ENCODE results near the gene ADAMTS16.

Gene ADAMTS16

DNA sequence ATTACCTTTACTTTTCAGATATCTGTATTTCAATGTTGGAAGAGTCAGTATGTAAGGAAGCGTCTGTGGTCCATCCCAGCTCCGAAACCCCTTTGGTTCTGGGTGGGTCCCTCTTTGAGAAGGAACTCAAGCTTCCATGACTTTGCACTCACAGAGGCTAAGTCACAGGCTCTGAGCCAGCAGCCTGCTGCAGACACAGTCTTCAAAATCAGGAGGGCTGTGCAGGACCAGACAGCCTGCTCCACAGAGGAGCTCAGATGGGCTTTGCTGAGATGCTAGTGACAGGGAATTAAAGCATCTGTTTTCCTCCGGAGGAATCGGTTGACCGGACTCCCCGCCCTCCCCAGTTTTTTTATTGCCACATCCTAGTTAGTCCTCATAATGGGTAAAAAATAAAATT lies 155.9 kb downstream of the ADAMTS16 start:
- DNase-seq (ENCODE audit: low read depth, low spot score) = no peak
- TF ChIP-seq, protein P1, sequence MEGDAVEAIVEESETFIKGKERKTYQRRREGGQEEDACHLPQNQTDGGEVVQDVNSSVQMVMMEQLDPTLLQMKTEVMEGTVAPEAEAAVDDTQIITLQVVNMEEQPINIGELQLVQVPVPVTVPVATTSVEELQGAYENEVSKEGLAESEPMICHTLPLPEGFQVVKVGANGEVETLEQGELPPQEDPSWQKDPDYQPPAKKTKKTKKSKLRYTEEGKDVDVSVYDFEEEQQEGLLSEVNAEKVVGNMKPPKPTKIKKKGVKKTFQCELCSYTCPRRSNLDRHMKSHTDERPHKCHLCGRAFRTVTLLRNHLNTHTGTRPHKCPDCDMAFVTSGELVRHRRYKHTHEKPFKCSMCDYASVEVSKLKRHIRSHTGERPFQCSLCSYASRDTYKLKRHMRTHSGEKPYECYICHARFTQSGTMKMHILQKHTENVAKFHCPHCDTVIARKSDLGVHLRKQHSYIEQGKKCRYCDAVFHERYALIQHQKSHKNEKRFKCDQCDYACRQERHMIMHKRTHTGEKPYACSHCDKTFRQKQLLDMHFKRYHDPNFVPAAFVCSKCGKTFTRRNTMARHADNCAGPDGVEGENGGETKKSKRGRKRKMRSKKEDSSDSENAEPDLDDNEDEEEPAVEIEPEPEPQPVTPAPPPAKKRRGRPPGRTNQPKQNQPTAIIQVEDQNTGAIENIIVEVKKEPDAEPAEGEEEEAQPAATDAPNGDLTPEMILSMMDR (IDR thresholded peaks at IDR 0.05; ENCODE audit: low read depth, low read length) = no peak
- no peak overlapping the region for H3K4me3 ChIP-seq (ENCODE audit: low read depth, low read length)
- in situ Hi-C loops (cut with HindIII; ENCODE audit: low sequenced_read_pairs) = no loop called here

DNA sequence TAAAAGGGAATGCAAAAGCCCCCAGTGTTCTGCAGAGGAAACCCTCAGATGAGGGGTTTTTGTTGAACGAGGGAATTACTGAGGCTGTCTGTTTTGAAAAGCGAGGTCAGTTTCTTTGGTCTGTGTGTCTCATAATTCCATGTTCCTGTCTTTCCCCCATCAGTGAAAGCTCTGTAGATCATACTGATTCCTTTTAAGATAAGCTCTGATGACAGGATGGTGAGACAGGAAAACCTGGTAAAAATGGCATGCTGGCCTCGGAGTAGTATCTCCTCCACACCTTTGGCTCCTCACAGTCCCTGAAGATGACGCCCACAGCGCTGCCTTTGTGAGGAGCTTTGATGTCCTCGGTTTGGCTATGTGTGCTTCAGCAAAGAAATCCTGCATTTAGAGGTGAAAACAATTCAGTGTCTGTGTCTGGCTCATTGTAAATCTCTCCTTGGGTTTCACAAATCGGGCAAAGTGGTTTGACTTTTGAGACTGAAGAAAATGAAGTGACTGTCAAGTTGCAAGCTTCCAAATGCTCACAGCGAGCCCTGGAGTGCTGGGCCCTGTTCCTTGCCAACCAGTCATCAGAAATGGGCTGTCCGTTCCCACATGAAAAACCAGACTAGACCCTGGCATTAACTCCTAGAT lies 157.4 kb downstream of the ADAMTS16 start:
- in situ Hi-C loops (cut with HindIII; ENCODE audit: low sequenced_read_pairs) = no loop called here
- TF ChIP-seq, protein P1 (IDR thresholded peaks at IDR 0.05; ENCODE audit: low read depth, low read length) = no peak

DNA sequence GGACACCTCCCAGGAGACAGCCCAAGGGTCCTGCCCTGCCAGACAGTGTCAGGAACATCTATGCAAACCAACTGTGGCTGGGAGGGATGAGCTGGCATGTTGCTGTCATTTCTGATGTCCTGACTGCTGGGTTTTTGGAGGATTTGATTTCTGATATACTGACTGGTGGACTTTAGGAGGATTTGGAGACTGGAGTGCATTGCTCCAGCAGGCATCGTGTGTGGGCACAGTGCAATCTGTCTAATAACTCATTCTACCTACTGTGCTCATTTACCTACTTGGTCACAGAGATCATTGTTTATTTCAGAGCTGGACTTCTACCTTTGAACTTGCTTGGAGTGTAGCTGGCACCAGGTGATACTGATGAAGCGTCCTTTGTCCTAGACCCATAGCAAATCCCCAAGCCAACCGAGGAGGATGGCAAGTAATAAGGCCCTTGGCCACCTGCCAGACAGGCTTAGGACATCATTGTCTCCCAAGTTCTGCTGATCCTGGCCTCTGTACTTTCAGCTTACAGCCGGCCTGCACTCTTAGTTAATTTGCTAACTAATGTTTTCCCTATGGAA lies 158.0 kb downstream of the ADAMTS16 start:
- DNase-seq (ENCODE audit: low read depth, low spot score) = no peak
- in situ Hi-C loops (cut with HindIII; ENCODE audit: low sequenced_read_pairs) = no loop called here
- H3K4me3 ChIP-seq (ENCODE audit: low read depth, low read length) = no peak overlapping the region
- TF ChIP-seq, protein P1 (IDR thresholded peaks at IDR 0.05; ENCODE audit: low read depth, low read length) = no peak

More for the DNA sequence above, 157.4 kb downstream of the ADAMTS16 start:
- no peak overlapping the region for H3K4me3 ChIP-seq (ENCODE audit: low read depth, low read length)
- DNase-seq (ENCODE audit: low read depth, low spot score) = no peak

DNA sequence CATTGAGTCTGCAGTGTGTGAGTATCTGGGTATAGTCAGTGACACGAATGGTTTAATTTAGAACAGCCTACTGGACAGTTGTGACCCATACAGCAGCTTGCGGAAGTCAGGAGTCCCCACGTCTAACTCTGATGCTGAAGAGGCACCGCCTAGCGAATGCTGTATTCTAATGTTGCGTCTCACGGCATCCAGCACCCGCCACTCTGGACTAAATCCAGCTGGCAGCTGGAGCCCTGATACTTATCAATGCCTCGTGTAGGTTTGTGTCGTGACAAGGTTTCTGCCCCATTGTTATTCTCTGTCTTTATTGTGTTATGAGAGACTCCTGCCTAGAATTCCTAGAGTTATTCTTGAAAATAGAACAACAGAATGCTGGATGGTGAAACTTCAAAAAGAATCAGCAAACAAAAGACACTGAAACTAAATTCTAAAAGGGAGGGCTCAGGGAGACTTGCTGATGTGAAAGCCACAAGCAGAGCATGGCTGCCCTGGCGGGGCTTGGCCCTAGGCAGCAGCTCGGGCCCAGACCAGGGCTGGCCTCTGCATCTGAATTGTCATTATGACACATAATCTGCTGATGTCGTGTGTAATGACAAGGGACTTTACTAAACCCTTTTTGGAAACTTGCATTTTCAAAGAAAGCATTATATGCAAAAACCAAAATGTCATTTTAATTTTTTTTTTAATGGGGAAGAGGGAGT lies 158.9 kb downstream of the ADAMTS16 start:
- in situ Hi-C loops (cut with HindIII; ENCODE audit: low sequenced_read_pairs) = no loop called here
- no peak overlapping the region for H3K4me3 ChIP-seq (ENCODE audit: low read depth, low read length)
- TF ChIP-seq, protein P1 (IDR thresholded peaks at IDR 0.05; ENCODE audit: low read depth, low read length) = no peak
- DNase-seq (ENCODE audit: low read depth, low spot score) = no peak

DNA sequence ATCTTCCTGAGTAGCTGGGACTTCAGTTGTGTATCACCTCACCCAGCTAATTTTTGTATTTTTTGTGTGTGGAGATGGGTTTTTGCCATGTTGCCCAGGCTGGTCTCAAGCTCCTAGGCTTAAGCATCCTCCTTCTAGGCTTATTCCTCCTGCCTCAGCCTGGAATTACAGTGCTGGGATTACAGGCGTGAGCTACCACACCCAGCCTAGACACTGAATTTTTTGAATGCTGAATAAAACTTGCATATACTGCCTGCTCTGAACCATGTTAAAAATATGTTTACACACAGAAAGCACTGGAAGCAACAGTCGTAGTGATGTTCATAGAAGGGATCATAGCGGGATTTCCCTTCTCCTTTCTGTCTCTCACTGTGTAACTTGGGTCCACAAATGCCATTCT lies 161.0 kb downstream of the ADAMTS16 start:
- TF ChIP-seq, protein P1 (IDR thresholded peaks at IDR 0.05; ENCODE audit: low read depth, low read length) = no peak

DNA sequence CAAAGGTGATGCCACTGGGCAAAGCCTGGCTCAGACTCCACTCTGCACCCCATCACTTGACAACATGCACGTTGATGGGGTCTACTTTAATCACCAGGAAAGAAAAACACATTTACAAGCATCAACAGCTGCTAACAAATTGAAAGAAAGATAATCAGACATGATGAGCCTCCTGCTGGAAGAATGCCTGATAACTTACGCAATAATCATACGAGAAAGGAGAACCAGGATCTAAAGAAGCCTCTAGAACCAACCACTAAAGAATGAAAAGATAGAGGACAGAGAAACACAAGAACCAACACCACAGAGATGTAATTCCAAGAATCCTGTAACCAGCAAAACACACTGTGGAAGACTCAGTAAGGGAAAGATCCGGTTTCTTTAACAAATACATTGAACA lies 162.1 kb downstream of the ADAMTS16 start:
- H3K4me3 ChIP-seq (ENCODE audit: low read depth, low read length) = no peak overlapping the region
- no peak for DNase-seq (ENCODE audit: low read depth, low spot score)
- TF ChIP-seq, protein P1 (IDR thresholded peaks at IDR 0.05; ENCODE audit: low read depth, low read length) = no peak
- in situ Hi-C loops (cut with HindIII; ENCODE audit: low sequenced_read_pairs) = no loop called here

More for the DNA sequence above, 161.0 kb downstream of the ADAMTS16 start:
- no peak for DNase-seq (ENCODE audit: low read depth, low spot score)
- H3K4me3 ChIP-seq (ENCODE audit: low read depth, low read length) = no peak overlapping the region
- in situ Hi-C loops (cut with HindIII; ENCODE audit: low sequenced_read_pairs) = no loop called here
